WTC11 (cell line): Measurements from ENCODE around the gene KIF2A. TPM values are rescaled to one million over a fixed set of nuclear protein-coding genes. Genes with fewer than 3 reads are reported as not detected.

Source experiments
- ATAC-seq: fragments of 200-7000 bp; cut with Tn5 transposase; 2 replicates; pipeline ENCODE4 v1.10.0; 2021; ENCODE audit warnings: mild to moderate bottlenecking, moderate library complexity
- Bru-seq: library from RNA; stranded (reverse); fragments of 400-500 nt; gene quantifications from one replicate; lab custom pipeline; 2021; lab: Mats Ljungman, UMichigan
- CTCF ChIA-PET: fragments of 300-600 bp; sonication (Branson Sonifier 250); formaldehyde crosslinking; loops from one replicate; lab custom pipeline; 2021; ENCODE audit warnings: antibody characterized with exemption; lab: Charles Lee
- POLR2A ChIA-PET: fragments of 350-600 bp; sonication (Branson Sonifier 250); formaldehyde crosslinking; loops from one replicate; lab custom pipeline; 2021; ENCODE audit warnings: antibody characterized with exemption; lab: Charles Lee
- DNase-seq: peaks from one replicate; pipeline ENCODE4 v3.0.0; 2021; ENCODE audit warnings: low spot score
- H3K27ac Mint-ChIP-seq: 2 replicates; pipeline ENCODE4 v1.8.0; 2021; ENCODE audit warnings: mixed read lengths
- H3K27me3 Mint-ChIP-seq: 2 replicates; pipeline ENCODE4 v1.8.0; 2021; ENCODE audit warnings: low read depth, mild to moderate bottlenecking, moderate library complexity, mixed read lengths
- H3K36me3 Mint-ChIP-seq: 2 replicates; pipeline ENCODE4 v1.8.0; 2021; ENCODE audit warnings: mixed read lengths
- H3K4me1 Mint-ChIP-seq: 2 replicates; pipeline ENCODE4 v1.8.0; 2022; ENCODE audit warnings: mixed read lengths
- H3K4me3 Mint-ChIP-seq: 2 replicates; pipeline ENCODE4 v1.8.0; 2021; ENCODE audit warnings: mild to moderate bottlenecking, moderate library complexity, mixed read lengths
- H3K9me3 Mint-ChIP-seq: 2 replicates; pipeline ENCODE4 v1.8.0; 2021; ENCODE audit warnings: mixed read lengths
- EMX1 ChIP-seq: fragments of 250-450 bp; sonication (Bioruptor Pico); IDR thresholded peaks from 2 replicates; pipeline ENCODE4 v1.8.0; 2021; ENCODE audit warnings: mild to moderate bottlenecking
- ESRRA ChIP-seq: sonication (generic); formaldehyde crosslinking; IDR thresholded peaks from 2 replicates; pipeline ENCODE4 v1.8.1; 2022; ENCODE audit warnings: mild to moderate bottlenecking, missing genetic modification reagents, borderline replicate concordance
- ETV6 ChIP-seq: sonication (generic); formaldehyde crosslinking; IDR thresholded peaks from 2 replicates; pipeline ENCODE4 v1.8.1; 2022; ENCODE audit warnings: mild to moderate bottlenecking, missing genetic modification reagents
- FOXK1 ChIP-seq: sonication (generic); formaldehyde crosslinking; IDR thresholded peaks from 2 replicates; pipeline ENCODE4 v1.8.0; 2022; ENCODE audit warnings: mild to moderate bottlenecking, moderate library complexity, missing genetic modification reagents
- FOXP1 ChIP-seq: sonication (generic); formaldehyde crosslinking; IDR thresholded peaks from 2 replicates; pipeline ENCODE4 v1.8.0; 2022; ENCODE audit warnings: missing genetic modification reagents, mild to moderate bottlenecking, moderate library complexity, borderline replicate concordance
- GRHL2 ChIP-seq: fragments of 250-450 bp; sonication (Bioruptor Pico); IDR thresholded peaks from 2 replicates; pipeline ENCODE4 v1.8.0; 2022; ENCODE audit warnings: mild to moderate bottlenecking, moderate library complexity; ENCODE audit not compliant: insufficient replicate concordance, severe bottlenecking
- KAT7 ChIP-seq: sonication (generic); formaldehyde crosslinking; IDR thresholded peaks from 2 replicates; pipeline ENCODE4 v1.8.1; 2023; ENCODE audit warnings: missing genetic modification reagents, mild to moderate bottlenecking, borderline replicate concordance
- MYBL2 ChIP-seq: sonication (generic); formaldehyde crosslinking; IDR thresholded peaks from 2 replicates; pipeline ENCODE4 v1.8.1; 2023; ENCODE audit warnings: mild to moderate bottlenecking, moderate library complexity, missing genetic modification reagents
- NR1H2 ChIP-seq: sonication (generic); formaldehyde crosslinking; IDR thresholded peaks from 2 replicates; pipeline ENCODE4 v1.9.0; 2021; ENCODE audit warnings: mild to moderate bottlenecking, moderate library complexity, missing genetic modification reagents
- RELA ChIP-seq: sonication (generic); formaldehyde crosslinking; IDR thresholded peaks from 2 replicates; pipeline ENCODE4 v1.8.1; 2022; ENCODE audit warnings: missing genetic modification reagents, mild to moderate bottlenecking, borderline replicate concordance
- SMAD3 ChIP-seq: sonication (generic); formaldehyde crosslinking; IDR thresholded peaks from 2 replicates; pipeline ENCODE4 v1.8.0; 2022; ENCODE audit warnings: missing genetic modification reagents, mild to moderate bottlenecking, borderline replicate concordance
- TCF7 ChIP-seq: sonication (generic); formaldehyde crosslinking; IDR thresholded peaks from 2 replicates; pipeline ENCODE4 v1.8.0; 2022; ENCODE audit warnings: mild to moderate bottlenecking, low read depth, missing genetic modification reagents, moderate library complexity
- TEAD4 ChIP-seq: sonication (generic); formaldehyde crosslinking; IDR thresholded peaks from 2 replicates; pipeline ENCODE4 v1.8.0; 2022; ENCODE audit warnings: mild to moderate bottlenecking, missing genetic modification reagents
- ZNF219 ChIP-seq: sonication (generic); formaldehyde crosslinking; IDR thresholded peaks from 2 replicates; pipeline ENCODE4 v1.8.0; 2023; ENCODE audit warnings: missing genetic modification reagents, mild to moderate bottlenecking, borderline replicate concordance
- ZNF263 ChIP-seq: sonication (generic); formaldehyde crosslinking; IDR thresholded peaks from 2 replicates; pipeline ENCODE4 v1.8.1; 2022; ENCODE audit warnings: low read depth, mild to moderate bottlenecking, moderate library complexity, missing genetic modification reagents
- long read RNA-seq, 3 experiments: library from RNA in 1 of 3; library from capped mRNA in 1 of 3; library from polyadenylated mRNA in 1 of 3; unstranded in 2 of 3; stranded (forward) in 1 of 3; transcript quantifications; one replicate each; pipeline ENCODE4 v2.0.0, GENCODE V29; 2021
- total RNA-seq: library from RNA; stranded (reverse); gene quantifications from 3 replicates; pipeline ENCODE4 v1.2.3, GENCODE V29; 2021
- TF ChIP-seq, protein P1 (sequence below): fragments of 250-450 bp; sonication (Bioruptor Pico); IDR thresholded peaks from 2 replicates; pipeline ENCODE4 v2.1.2; 2022; ENCODE audit warnings: mild to moderate bottlenecking, moderate library complexity
- TF ChIP-seq, protein P2 (sequence below): sonication (generic); formaldehyde crosslinking; IDR thresholded peaks from 2 replicates; pipeline ENCODE4 v1.8.0; 2022; ENCODE audit warnings: mild to moderate bottlenecking, missing genetic modification reagents
- TF ChIP-seq, protein P3 (sequence below): sonication (generic); formaldehyde crosslinking; IDR thresholded peaks from 2 replicates; pipeline ENCODE4 v1.8.1; 2023; ENCODE audit warnings: mild to moderate bottlenecking, missing genetic modification reagents
- TF ChIP-seq, protein P4 (sequence below): fragments of 250-450 bp; sonication (Bioruptor Pico); IDR thresholded peaks from 2 replicates; pipeline ENCODE4 v1.9.0; 2021; ENCODE audit warnings: mild to moderate bottlenecking
- TF ChIP-seq, protein P5 (sequence below): sonication (generic); formaldehyde crosslinking; IDR thresholded peaks from 2 replicates; pipeline ENCODE4 v1.8.0; 2022; ENCODE audit warnings: missing genetic modification reagents
- TF ChIP-seq, protein P6 (sequence below): sonication (generic); formaldehyde crosslinking; IDR thresholded peaks from 2 replicates; pipeline ENCODE4 v1.8.1; 2023; ENCODE audit warnings: mild to moderate bottlenecking, missing genetic modification reagents, moderate library complexity
- TF ChIP-seq, protein P7 (sequence below): sonication (generic); formaldehyde crosslinking; conservative IDR thresholded peaks from 2 replicates; pipeline ENCODE4 v1.8.1; 2022; ENCODE audit warnings: mild to moderate bottlenecking, missing genetic modification reagents

Gene KIF2A
- 68.0 to 77.8 TPM (median 72.6 TPM) in 3 replicates for total RNA-seq
- Bru-seq, nascent RNA: percentile 90 among the genes with signal in this experiment
- long read RNA-seq, experiment 1, transcript KIF2A-202 (20 exons, 2,539 nt): major isoform, 205 of 346 reads
- long read RNA-seq, experiment 1, partial matches to known transcripts: 42 of 346 reads
- long read RNA-seq, experiment 1, other reads (novel, unspliced or antisense): 98 of 346 reads
- long read RNA-seq, experiment 2, transcript KIF2A-202 (20 exons, 2,539 nt): major isoform, 18 of 121 reads
- long read RNA-seq, experiment 2, partial matches to known transcripts: 28 of 121 reads
- long read RNA-seq, experiment 2, other reads (novel, unspliced or antisense): 74 of 121 reads
- long read RNA-seq, experiment 3, transcript KIF2A-202 (20 exons, 2,539 nt): major isoform, 8 of 44 reads
- long read RNA-seq, experiment 3, partial matches to known transcripts: 24 of 44 reads
- long read RNA-seq, experiment 3, other reads (novel, unspliced or antisense): 12 of 44 reads

DNA sequence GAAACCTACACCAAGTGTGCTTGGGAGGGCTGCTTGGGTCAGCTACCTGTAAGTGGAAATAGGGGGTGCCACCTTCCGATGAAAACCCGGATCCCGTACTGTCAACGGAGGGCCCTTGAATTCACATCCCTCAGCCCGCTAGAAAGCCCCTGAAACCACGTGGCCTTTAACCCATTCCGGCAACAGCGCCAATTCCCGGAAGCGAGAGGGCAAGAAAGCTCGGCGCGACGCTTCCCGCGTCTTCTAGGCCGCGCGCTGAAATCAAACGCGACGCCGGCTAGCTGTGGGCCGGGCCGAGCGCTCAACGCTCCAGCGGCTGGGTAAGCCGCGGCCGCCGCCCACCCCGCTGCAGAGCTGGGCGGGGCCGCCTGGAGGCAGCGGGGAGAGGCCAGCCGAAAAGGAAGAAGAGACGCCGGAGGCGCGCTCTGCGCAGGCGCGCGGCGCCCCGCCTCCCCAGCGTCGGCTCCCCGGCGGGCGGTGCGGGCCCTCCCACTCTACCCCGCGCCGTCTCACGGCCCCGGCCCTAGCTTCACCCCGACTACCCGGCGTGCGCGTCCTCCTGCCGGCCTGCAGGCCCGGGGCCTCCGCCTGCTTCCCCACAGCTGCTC lies at the start of gene KIF2A:
TSS of gene KIF2A (plus strand) at position 492 of the 608 bp plus-strand sequence. CDS start 267 bp downstream, outside the sequence.
- Mint-ChIP-seq H3K27ac (peak within 1 kb of the TSS; percentile 95), H3K36me3 (peaks cover 12% of the 10 kb centered on the region), H3K27me3 (peaks cover 4% of the 10 kb centered on the region; the same call in 1 of the 2 replicates), H3K4me3 (peak within 1 kb of the TSS; percentile 93), H3K9me3 (no peaks in the 10 kb centered on the region), H3K4me1 (peaks cover 42% of the 10 kb centered on the region)
- CTCF ChIA-PET: interaction anchor here (0.9 to 1.5 kb wide), 3 partner anchors 14 to 98 kb away, joined by 3 to 8 read pairs (median 6); partner anchors contain the start of gene DIMT1
- peak; percentile 96 for ATAC-seq
- peak; percentile 90 for DNase-seq
- POLR2A ChIA-PET: interaction anchor here (1.1 to 1.5 kb wide), 2 partner anchors 98 to 974 kb away, joined by 3 to 13 read pairs; partner anchors contain the start of genes DIMT1 and ZSWIM6
- TF ChIP-seq, protein P1, sequence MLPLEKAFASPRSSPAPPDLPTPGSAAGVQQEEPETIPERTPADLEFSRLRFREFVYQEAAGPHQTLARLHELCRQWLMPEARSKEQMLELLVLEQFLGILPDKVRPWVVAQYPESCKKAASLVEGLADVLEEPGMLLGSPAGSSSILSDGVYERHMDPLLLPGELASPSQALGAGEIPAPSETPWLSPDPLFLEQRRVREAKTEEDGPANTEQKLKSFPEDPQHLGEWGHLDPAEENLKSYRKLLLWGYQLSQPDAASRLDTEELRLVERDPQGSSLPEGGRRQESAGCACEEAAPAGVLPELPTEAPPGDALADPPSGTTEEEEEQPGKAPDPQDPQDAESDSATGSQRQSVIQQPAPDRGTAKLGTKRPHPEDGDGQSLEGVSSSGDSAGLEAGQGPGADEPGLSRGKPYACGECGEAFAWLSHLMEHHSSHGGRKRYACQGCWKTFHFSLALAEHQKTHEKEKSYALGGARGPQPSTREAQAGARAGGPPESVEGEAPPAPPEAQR (CRISPR knock-in tag): no peak
- peak; percentile 88; the same call in 1 of the 2 replicates for TF ChIP-seq ESRRA (CRISPR knock-in tag)
- 0 out of 2 replicates have a peak, but pooled peaks have one; percentile 43 for TF ChIP-seq KAT7 (CRISPR knock-in tag)
- TF ChIP-seq FOXP1 (CRISPR knock-in tag): peak; percentile 98
- TF ChIP-seq, protein P2, sequence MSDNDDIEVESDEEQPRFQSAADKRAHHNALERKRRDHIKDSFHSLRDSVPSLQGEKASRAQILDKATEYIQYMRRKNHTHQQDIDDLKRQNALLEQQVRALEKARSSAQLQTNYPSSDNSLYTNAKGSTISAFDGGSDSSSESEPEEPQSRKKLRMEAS (CRISPR knock-in tag): peak; percentile 99
- peak; percentile 64; the same call in 1 of the 2 replicates for TF ChIP-seq TCF7 (CRISPR knock-in tag)
- TF ChIP-seq, protein P3, sequence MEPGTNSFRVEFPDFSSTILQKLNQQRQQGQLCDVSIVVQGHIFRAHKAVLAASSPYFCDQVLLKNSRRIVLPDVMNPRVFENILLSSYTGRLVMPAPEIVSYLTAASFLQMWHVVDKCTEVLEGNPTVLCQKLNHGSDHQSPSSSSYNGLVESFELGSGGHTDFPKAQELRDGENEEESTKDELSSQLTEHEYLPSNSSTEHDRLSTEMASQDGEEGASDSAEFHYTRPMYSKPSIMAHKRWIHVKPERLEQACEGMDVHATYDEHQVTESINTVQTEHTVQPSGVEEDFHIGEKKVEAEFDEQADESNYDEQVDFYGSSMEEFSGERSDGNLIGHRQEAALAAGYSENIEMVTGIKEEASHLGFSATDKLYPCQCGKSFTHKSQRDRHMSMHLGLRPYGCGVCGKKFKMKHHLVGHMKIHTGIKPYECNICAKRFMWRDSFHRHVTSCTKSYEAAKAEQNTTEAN (CRISPR knock-in tag): peak; percentile 95
- TF ChIP-seq ETV6 (CRISPR knock-in tag): peak; percentile 99
- peak; percentile 97 for TF ChIP-seq FOXK1 (CRISPR knock-in tag)
- TF ChIP-seq, protein P4, sequence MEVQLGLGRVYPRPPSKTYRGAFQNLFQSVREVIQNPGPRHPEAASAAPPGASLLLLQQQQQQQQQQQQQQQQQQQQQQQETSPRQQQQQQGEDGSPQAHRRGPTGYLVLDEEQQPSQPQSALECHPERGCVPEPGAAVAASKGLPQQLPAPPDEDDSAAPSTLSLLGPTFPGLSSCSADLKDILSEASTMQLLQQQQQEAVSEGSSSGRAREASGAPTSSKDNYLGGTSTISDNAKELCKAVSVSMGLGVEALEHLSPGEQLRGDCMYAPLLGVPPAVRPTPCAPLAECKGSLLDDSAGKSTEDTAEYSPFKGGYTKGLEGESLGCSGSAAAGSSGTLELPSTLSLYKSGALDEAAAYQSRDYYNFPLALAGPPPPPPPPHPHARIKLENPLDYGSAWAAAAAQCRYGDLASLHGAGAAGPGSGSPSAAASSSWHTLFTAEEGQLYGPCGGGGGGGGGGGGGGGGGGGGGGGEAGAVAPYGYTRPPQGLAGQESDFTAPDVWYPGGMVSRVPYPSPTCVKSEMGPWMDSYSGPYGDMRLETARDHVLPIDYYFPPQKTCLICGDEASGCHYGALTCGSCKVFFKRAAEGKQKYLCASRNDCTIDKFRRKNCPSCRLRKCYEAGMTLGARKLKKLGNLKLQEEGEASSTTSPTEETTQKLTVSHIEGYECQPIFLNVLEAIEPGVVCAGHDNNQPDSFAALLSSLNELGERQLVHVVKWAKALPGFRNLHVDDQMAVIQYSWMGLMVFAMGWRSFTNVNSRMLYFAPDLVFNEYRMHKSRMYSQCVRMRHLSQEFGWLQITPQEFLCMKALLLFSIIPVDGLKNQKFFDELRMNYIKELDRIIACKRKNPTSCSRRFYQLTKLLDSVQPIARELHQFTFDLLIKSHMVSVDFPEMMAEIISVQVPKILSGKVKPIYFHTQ (CRISPR knock-in tag): no peak
- TF ChIP-seq, protein P5, sequence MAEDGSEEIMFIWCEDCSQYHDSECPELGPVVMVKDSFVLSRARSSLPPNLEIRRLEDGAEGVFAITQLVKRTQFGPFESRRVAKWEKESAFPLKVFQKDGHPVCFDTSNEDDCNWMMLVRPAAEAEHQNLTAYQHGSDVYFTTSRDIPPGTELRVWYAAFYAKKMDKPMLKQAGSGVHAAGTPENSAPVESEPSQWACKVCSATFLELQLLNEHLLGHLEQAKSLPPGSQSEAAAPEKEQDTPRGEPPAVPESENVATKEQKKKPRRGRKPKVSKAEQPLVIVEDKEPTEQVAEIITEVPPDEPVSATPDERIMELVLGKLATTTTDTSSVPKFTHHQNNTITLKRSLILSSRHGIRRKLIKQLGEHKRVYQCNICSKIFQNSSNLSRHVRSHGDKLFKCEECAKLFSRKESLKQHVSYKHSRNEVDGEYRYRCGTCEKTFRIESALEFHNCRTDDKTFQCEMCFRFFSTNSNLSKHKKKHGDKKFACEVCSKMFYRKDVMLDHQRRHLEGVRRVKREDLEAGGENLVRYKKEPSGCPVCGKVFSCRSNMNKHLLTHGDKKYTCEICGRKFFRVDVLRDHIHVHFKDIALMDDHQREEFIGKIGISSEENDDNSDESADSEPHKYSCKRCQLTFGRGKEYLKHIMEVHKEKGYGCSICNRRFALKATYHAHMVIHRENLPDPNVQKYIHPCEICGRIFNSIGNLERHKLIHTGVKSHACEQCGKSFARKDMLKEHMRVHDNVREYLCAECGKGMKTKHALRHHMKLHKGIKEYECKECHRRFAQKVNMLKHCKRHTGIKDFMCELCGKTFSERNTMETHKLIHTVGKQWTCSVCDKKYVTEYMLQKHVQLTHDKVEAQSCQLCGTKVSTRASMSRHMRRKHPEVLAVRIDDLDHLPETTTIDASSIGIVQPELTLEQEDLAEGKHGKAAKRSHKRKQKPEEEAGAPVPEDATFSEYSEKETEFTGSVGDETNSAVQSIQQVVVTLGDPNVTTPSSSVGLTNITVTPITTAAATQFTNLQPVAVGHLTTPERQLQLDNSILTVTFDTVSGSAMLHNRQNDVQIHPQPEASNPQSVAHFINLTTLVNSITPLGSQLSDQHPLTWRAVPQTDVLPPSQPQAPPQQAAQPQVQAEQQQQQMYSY (CRISPR knock-in tag): peak; percentile 87
- TF ChIP-seq ZNF219 (CRISPR knock-in tag): no peak
- TF ChIP-seq TEAD4 (CRISPR knock-in tag): no peak
- peak; percentile 95 for TF ChIP-seq SMAD3
- TF ChIP-seq ZNF263 (CRISPR knock-in tag): no peak; the same call in 1 of the 2 replicates
- TF ChIP-seq MYBL2: peak; percentile 98
- TF ChIP-seq GRHL2 (CRISPR knock-in tag): no peak
- peak; percentile 95 for TF ChIP-seq RELA (CRISPR knock-in tag)
- no peak for TF ChIP-seq EMX1
- TF ChIP-seq, protein P6, sequence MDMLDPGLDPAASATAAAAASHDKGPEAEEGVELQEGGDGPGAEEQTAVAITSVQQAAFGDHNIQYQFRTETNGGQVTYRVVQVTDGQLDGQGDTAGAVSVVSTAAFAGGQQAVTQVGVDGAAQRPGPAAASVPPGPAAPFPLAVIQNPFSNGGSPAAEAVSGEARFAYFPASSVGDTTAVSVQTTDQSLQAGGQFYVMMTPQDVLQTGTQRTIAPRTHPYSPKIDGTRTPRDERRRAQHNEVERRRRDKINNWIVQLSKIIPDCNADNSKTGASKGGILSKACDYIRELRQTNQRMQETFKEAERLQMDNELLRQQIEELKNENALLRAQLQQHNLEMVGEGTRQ (CRISPR knock-in tag): peak; percentile 87
- 0 out of 2 replicates have a peak, but pooled peaks have one; percentile 50 for TF ChIP-seq NR1H2
- TF ChIP-seq, protein P7, sequence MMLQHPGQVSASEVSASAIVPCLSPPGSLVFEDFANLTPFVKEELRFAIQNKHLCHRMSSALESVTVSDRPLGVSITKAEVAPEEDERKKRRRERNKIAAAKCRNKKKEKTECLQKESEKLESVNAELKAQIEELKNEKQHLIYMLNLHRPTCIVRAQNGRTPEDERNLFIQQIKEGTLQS (CRISPR knock-in tag): peak; percentile 74; the same call in 1 of the 2 replicates
